ENCODE results near the gene FRY. TPM values are rescaled to one million over a fixed set of nuclear protein-coding genes. Genes with fewer than 3 reads are reported as not detected.

The FRY gene
- total RNA-seq, 1 donor from 2014 or later = 38.8 TPM

DNA sequence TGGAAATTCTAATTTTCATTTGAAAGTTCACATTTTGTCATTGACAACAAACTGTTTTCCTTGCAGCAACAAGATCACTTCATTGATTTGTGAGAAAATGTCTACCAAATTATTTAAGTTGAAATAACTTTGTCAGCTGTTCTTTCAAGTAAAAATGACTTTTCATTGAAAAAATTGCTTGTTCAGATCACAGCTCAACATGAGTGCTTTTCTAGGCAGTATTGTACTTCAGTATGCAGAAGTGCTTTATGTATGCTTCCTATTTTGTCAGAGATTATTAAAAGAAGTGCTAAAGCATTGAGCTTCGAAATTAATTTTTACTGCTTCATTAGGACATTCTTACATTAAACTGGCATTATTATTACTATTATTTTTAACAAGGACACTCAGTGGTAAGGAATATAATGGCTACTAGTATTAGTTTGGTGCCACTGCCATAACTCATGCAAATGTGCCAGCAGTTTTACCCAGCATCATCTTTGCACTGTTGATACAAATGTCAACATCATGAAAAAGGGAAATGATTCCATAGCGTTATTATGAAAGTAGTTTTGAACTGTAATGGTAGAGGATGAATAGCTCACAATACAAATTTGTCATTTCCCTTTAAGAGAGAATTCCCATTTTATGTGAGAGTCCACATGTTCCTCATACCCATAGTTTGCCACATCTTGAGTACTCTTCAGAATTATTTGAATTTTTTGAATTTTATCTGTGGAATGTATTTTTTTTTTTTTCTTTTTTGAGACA, 286.3 kb downstream of the FRY start:
- TF ChIP-seq, protein P1, sequence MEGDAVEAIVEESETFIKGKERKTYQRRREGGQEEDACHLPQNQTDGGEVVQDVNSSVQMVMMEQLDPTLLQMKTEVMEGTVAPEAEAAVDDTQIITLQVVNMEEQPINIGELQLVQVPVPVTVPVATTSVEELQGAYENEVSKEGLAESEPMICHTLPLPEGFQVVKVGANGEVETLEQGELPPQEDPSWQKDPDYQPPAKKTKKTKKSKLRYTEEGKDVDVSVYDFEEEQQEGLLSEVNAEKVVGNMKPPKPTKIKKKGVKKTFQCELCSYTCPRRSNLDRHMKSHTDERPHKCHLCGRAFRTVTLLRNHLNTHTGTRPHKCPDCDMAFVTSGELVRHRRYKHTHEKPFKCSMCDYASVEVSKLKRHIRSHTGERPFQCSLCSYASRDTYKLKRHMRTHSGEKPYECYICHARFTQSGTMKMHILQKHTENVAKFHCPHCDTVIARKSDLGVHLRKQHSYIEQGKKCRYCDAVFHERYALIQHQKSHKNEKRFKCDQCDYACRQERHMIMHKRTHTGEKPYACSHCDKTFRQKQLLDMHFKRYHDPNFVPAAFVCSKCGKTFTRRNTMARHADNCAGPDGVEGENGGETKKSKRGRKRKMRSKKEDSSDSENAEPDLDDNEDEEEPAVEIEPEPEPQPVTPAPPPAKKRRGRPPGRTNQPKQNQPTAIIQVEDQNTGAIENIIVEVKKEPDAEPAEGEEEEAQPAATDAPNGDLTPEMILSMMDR (IDR thresholded peaks at IDR 0.05) = no peak
- H3K36me3 Mint-ChIP-seq (ENCODE audit: low read depth) = no peaks in the 10 kb centered on the region

DNA sequence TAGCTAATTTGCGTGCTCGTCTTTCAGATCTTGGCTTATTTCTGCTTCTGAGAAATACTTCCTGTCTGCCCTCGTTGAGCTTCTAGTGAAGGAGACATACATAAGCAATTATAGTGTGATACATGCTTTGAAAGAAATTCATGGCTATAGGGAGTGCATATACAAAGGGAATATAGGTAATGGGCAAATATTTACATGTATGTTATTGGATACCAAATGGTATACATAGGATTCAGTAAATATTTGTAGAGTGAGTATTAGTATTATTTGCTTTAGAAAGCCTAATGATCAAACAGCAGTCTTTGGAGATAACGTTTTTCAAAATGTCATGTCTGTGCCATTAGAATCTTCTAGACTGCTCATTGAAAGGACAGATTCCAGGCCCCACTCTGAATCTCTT, 289.0 kb downstream of the FRY start:
- Mint-ChIP-seq H3K4me1 (ENCODE audit: low read depth) (peaks cover 26% of the 10 kb centered on the region), H3K9me3 (ENCODE audit: low read depth) (no peaks in the 10 kb centered on the region), H3K27ac (ENCODE audit: unreplicated experiment) (no peak overlapping the region), H3K4me3 (ENCODE audit: unreplicated experiment) (no peak overlapping the region), H3K27me3 (ENCODE audit: low read depth) (no peaks in the 10 kb centered on the region), H3K36me3 (ENCODE audit: low read depth) (no peaks in the 10 kb centered on the region)
- TF ChIP-seq, protein P1 (IDR thresholded peaks at IDR 0.05) = no peak
- DNase-seq (ENCODE audit: low spot score) = no peak

More for the DNA sequence above, 286.3 kb downstream of the FRY start:
- Mint-ChIP-seq H3K27ac (ENCODE audit: unreplicated experiment) (no peak overlapping the region), H3K9me3 (ENCODE audit: low read depth) (no peaks in the 10 kb centered on the region), H3K27me3 (ENCODE audit: low read depth) (no peaks in the 10 kb centered on the region), H3K4me1 (ENCODE audit: low read depth) (peaks cover 19% of the 10 kb centered on the region), H3K4me3 (ENCODE audit: unreplicated experiment) (no peak overlapping the region)
- no peak for DNase-seq (ENCODE audit: low spot score)

DNA sequence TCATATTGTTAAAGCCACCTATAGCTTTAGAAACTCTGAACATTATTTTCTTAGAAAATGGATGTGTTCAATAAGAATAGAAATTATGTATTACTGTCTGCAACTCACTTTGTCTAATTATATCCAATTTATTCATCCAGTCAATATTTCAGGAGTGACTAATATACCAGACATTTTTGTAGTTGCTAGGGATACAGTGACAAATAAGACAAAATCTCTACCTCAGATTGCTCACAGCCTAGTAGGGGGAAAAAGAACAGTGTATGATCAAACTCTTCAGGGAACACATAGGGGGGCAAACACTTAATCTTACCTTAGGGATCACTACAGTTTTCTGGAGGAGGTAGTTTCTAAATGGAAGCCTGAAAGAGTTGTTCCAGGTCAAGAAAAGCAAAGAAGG, 292.3 kb downstream of the FRY start:
- H3K27ac Mint-ChIP-seq (ENCODE audit: unreplicated experiment) = peak overlapping the region; percentile 93

DNA sequence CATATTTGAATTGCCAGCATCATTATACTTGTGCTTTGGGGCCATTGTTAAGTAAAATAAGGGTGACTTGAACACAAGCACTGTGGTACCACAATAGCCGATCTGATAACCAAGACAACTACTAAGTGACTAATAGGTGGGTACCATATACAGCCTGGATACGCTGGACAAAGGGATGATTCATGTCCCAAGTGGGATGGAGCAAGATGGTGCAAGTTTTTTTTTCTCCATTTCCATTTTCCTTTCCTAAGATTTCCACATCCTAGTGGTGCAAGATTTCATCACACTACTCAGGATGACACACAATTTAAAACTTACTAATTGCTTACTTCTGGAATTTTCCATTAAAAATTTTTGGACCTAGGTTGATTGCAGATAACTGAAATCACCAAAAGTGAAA, 298.9 kb downstream of the FRY start:
- no peaks in the 10 kb centered on the region for H3K27me3 Mint-ChIP-seq (ENCODE audit: low read depth)
- H3K9me3 Mint-ChIP-seq (ENCODE audit: low read depth) = no peaks in the 10 kb centered on the region
- TF ChIP-seq, protein P1 (IDR thresholded peaks at IDR 0.05) = no peak
- no peak overlapping the region for H3K4me3 Mint-ChIP-seq (ENCODE audit: unreplicated experiment)
- no peak for DNase-seq (ENCODE audit: low spot score)
- H3K4me1 Mint-ChIP-seq (ENCODE audit: low read depth) = peaks cover 4% of the 10 kb centered on the region
- H3K27ac Mint-ChIP-seq (ENCODE audit: unreplicated experiment) = no peak overlapping the region
- H3K36me3 Mint-ChIP-seq (ENCODE audit: low read depth) = peaks cover 8% of the 10 kb centered on the region

More for the DNA sequence above, 292.3 kb downstream of the FRY start:
- Mint-ChIP-seq H3K36me3 (ENCODE audit: low read depth) (no peaks in the 10 kb centered on the region), H3K27me3 (ENCODE audit: low read depth) (no peaks in the 10 kb centered on the region), H3K9me3 (ENCODE audit: low read depth) (no peaks in the 10 kb centered on the region), H3K4me1 (ENCODE audit: low read depth) (peaks cover 14% of the 10 kb centered on the region), H3K4me3 (ENCODE audit: unreplicated experiment) (no peak overlapping the region)
- no peak for DNase-seq (ENCODE audit: low spot score)
- TF ChIP-seq, protein P1 (IDR thresholded peaks at IDR 0.05) = no peak

DNA sequence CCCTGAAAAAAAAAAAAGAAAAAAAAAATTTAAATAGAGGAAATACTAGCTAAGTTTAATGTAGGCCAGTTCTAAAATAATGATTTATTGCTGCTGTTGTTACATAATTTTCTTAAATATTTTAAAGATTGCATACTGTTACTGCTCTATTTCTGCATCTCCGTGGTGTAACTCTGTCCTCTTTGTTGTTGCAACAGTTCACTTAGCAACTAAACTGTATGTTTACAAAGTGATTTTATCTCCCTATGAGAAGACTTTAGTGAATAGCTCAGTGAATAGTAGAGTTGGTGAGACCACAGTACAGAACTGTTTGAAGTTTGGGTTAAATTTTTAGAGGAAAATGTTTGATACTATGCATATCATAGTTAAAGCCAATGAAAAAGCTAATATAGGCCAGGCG, 303.1 kb downstream of the FRY start:
- TF ChIP-seq, protein P1 (IDR thresholded peaks at IDR 0.05) = no peak
- DNase-seq (ENCODE audit: low spot score) = no peak

More for the DNA sequence above, 303.1 kb downstream of the FRY start:
- peaks cover 4% of the 10 kb centered on the region for H3K4me1 Mint-ChIP-seq (ENCODE audit: low read depth)
- peaks cover 8% of the 10 kb centered on the region for H3K36me3 Mint-ChIP-seq (ENCODE audit: low read depth)
- H3K9me3 Mint-ChIP-seq (ENCODE audit: low read depth) = no peaks in the 10 kb centered on the region
- no peaks in the 10 kb centered on the region for H3K27me3 Mint-ChIP-seq (ENCODE audit: low read depth)
- H3K27ac Mint-ChIP-seq (ENCODE audit: unreplicated experiment) = no peak overlapping the region
- no peak overlapping the region for H3K4me3 Mint-ChIP-seq (ENCODE audit: unreplicated experiment)

All from chondrocyte (in vitro differentiated cells).